GM12872 (cell line): ENCODE measurements around the gene NLRP1.

ENCODE experiments used
- CTCF ChIP-seq: IDR thresholded peaks from 3 replicates; pipeline ENCODE4 v1.5.1; 2011; ENCODE audit warnings: low read depth, mild to moderate bottlenecking, low read length, moderate library complexity; ENCODE audit not compliant: insufficient read depth

Gene NLRP1

DNA sequence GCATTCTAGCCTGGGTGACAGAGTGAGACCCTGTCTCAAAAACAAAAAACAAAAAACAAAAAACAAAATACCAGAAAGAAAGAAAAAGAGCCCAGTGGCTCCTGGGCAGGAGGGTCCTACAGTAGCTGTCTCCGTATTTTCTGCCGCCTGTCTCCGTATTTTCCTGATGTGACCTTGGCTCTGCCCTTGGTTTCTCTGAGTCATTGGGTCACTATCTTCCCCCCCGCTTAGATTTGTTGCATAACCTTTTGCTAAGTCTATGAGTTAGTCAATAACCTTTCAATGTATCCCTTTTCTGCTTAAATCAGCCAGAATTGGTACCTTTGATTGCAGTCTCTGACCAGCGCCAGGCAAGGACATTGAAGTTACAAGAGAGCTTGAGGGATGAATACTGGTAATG is 61.1 kb downstream of the NLRP1 start:
- TF ChIP-seq CTCF = no peak

DNA sequence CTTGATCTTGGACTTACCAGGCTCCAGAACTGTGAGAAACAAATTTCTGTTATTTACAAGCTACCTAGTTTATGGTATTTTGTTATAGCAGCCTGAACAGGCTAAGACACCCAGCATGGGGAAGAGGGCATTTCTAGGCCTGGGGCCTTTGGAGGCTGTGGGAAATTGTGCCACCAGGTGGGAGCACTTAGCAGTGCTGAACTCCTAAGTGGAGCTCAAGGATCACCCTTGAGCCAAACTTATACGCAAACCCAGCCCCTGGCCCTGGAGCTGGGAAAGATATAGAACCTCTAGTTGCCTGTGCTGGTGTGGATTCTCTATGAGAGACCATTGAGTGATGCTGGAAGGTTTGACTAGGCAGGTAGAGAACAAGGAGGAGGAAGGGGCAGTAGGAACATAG is 61.8 kb downstream of the NLRP1 start:
- TF ChIP-seq CTCF = no peak

GRCh38 chr17:5516060-5516792 is 68.1 kb downstream of the NLRP1 start:
- TF ChIP-seq CTCF = no peak

DNA sequence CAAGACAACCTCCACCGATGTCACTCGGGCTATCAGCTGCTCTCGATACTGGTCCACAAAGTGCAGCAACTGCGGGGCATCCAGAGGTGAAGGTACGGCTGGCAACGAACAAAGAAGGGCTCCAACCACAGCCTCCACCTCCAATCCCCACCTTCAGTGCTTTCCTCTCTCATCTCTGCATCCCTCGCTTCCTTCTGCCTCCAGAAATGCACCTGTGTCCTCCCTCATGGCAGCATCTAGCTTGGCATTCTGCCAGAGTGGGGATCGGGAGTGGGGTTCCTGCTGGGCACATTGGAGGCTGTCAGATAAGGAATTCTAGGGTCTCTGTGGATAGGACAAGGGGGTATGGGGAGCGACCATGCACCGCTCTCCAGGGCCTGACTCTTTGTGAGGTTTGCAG is 69.3 kb downstream of the NLRP1 start:
- TF ChIP-seq CTCF = no peak

GRCh38 chr17:5513628-5514027 is 70.7 kb downstream of the NLRP1 start:
- TF ChIP-seq CTCF = no peak

GRCh38 chr17:5511401-5512225 is 72.7 kb downstream of the NLRP1 start:
- no peak for TF ChIP-seq CTCF

DNA sequence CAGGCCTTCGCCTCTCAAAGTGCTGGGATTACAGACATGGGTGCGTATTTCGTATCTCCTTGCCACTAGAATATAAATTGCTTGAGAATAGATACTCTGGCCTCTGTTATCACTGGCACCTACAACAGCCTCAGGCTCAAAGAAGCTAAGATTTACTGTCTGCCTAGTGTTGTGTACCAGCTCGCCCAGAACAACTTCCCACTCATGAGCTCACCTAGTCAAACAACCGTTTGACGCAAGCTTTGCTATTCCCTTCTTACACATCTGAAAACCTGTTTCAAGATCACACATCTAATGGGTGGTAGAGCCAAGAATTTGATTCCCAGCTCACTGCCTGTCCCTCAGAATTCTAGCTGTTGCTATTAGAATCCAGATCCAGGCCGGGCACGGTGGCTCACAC is 73.5 kb downstream of the NLRP1 start:
- TF ChIP-seq CTCF = no peak
